ENCODE data around the gene BCKDK. TPM values are rescaled to one million over a fixed set of nuclear protein-coding genes. Genes with fewer than 3 reads are reported as not detected.
A peak's percentile ranks its signal among the peaks of the same experiment; 100 is the strongest.

The BCKDK gene
- total and polyA plus RNA-seq, 2 of the 13 experiments (the other 11 are each of a cell fraction or from before 2014, with no cell fraction given): 24.9 to 42.6 TPM

DNA sequence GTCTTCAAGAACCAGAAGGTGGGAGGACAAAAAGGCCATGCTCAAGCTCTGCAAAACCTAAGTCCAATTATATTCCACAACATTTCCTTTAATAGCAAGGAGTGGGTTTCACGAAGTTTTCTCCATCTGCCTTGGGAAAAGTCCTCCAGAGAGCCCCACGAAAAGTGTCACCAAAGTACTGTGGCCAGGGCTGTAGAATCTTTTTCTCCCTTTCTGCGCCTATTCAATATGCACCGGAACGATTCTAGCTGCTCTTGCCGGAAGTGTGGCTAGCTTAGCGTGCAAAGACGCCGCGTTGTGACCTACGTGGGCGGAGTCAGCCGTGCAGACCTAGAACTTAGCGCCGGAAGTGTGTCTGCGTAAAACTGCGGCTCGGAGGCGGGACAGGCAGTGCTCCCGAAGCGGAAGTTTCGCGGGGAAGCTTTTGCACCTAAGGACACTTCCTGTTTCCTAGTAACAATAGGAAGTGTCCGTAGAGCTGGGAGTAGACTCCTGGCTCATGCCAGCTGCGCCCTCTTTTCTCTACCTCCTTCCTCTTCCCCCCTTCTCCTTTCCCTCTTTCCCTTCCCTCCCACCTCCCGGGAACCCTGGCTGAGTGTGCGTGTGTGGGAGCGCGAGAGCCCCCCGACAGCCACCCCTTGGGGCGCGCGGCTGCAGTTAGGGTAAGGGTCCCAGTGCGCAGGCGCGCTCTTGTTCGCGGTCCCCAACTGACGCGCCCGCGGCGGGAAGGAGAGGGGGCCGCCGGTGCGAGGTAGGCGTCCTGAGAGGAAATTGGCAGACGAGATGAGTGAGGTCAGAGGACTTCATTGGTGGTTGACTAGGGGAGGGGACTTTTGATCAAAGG, 34.0 kb upstream of the BCKDK start, which contains the start of the genes ZNF646 and ZNF668 (continued):
- TF ChIP-seq, protein P1, sequence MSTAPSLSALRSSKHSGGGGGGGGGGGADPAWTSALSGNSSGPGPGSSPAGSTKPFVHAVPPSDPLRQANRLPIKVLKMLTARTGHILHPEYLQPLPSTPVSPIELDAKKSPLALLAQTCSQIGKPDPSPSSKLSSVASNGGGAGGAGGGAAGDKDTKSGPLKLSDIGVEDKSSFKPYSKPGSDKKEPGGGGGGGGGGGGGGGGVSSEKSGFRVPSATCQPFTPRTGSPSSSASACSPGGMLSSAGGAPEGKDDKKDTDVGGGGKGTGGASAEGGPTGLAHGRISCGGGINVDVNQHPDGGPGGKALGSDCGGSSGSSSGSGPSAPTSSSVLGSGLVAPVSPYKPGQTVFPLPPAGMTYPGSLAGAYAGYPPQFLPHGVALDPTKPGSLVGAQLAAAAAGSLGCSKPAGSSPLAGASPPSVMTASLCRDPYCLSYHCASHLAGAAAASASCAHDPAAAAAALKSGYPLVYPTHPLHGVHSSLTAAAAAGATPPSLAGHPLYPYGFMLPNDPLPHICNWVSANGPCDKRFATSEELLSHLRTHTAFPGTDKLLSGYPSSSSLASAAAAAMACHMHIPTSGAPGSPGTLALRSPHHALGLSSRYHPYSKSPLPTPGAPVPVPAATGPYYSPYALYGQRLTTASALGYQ (CRISPR knock-in tag; IDR thresholded peaks at IDR 0.05): no peak; the same call in 1 of the 2 replicates
- TF ChIP-seq NFATC3 (CRISPR knock-in tag; IDR thresholded peaks at IDR 0.05): peak; percentile 94
- no peak for TF ChIP-seq NFRKB (IDR thresholded peaks at IDR 0.05)
- peak; percentile 90; the same call in 1 of the 2 replicates for TF ChIP-seq HNF1B (CRISPR knock-in tag; IDR thresholded peaks at IDR 0.05)
- TF ChIP-seq ZNF138 (CRISPR knock-in tag; IDR thresholded peaks at IDR 0.05; ENCODE audit: low read depth): peak; percentile 44; the same call in 1 of the 2 replicates
- TF ChIP-seq ZC3H13 (CRISPR knock-in tag; IDR thresholded peaks at IDR 0.05): peak; percentile 95
- no peak for TF ChIP-seq ZNF275 (CRISPR knock-in tag; IDR thresholded peaks at IDR 0.05; ENCODE audit: borderline replicate concordance)
- peak; percentile 71; the same call in 1 of the 2 replicates for TF ChIP-seq GATAD2A (CRISPR knock-in tag; IDR thresholded peaks at IDR 0.05)
- TF ChIP-seq HHEX (CRISPR knock-in tag; IDR thresholded peaks at IDR 0.05): no peak
- peak; percentile 93 for TF ChIP-seq ZFP90 (CRISPR knock-in tag; IDR thresholded peaks at IDR 0.05; ENCODE audit: borderline replicate concordance)
- no peak for TF ChIP-seq ZNF792 (CRISPR knock-in tag; IDR thresholded peaks at IDR 0.05)
- TF ChIP-seq ZNF713 (CRISPR knock-in tag; IDR thresholded peaks at IDR 0.05): no peak
- peak; percentile 55 for TF ChIP-seq MEIS2 (CRISPR knock-in tag; IDR thresholded peaks at IDR 0.05)
- TF ChIP-seq ZNF891 (CRISPR knock-in tag; IDR thresholded peaks at IDR 0.05): no peak
- TF ChIP-seq ZMYM2 (CRISPR knock-in tag; IDR thresholded peaks at IDR 0.05): no peak
- TF ChIP-seq CBFB (CRISPR knock-in tag; IDR thresholded peaks at IDR 0.05): peak; percentile 78; the same call in 1 of the 2 replicates
- peak; percentile 97 for TF ChIP-seq NR2C2 (CRISPR knock-in tag; IDR thresholded peaks at IDR 0.05; ENCODE audit: borderline replicate concordance)
- TF ChIP-seq, protein P2, sequence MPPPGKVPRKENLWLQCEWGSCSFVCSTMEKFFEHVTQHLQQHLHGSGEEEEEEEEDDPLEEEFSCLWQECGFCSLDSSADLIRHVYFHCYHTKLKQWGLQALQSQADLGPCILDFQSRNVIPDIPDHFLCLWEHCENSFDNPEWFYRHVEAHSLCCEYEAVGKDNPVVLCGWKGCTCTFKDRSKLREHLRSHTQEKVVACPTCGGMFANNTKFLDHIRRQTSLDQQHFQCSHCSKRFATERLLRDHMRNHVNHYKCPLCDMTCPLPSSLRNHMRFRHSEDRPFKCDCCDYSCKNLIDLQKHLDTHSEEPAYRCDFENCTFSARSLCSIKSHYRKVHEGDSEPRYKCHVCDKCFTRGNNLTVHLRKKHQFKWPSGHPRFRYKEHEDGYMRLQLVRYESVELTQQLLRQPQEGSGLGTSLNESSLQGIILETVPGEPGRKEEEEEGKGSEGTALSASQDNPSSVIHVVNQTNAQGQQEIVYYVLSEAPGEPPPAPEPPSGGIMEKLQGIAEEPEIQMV (CRISPR knock-in tag; IDR thresholded peaks at IDR 0.05; ENCODE audit: low read depth): peak; percentile 80
- peak; percentile 63; the same call in 1 of the 2 replicates for TF ChIP-seq ZNF83 (CRISPR knock-in tag; IDR thresholded peaks at IDR 0.05; ENCODE audit: borderline replicate concordance)
- TF ChIP-seq MLLT10 (CRISPR knock-in tag; IDR thresholded peaks at IDR 0.05): no peak
- no peak for TF ChIP-seq FOSL1 (CRISPR knock-in tag; IDR thresholded peaks at IDR 0.05; ENCODE audit: borderline replicate concordance)
- peak; percentile 72 for TF ChIP-seq FOXP4 (CRISPR knock-in tag; IDR thresholded peaks at IDR 0.05)
- TF ChIP-seq DNMT3B (CRISPR knock-in tag; conservative IDR thresholded peaks at IDR 0.05): peak; percentile 85
